GM21381 (cell line): ENCODE measurements around the gene TREML1.
"Not testable (repeated sequence)": the region's sequence is repeated elsewhere in the genome, so short reads cannot be mapped to it uniquely, and the experiment has no call there.

ENCODE experiments used
- ATAC-seq: cut with Tn5 transposase; IDR thresholded peaks from one replicate; pipeline ENCODE4 v1.9.1; 2021; ENCODE audit warnings: mild to moderate bottlenecking, moderate library complexity; ENCODE audit not compliant: unreplicated experiment

Gene TREML1

GRCh38 chr6:41153451-41153850 lies 696 bp downstream of the TREML1 start:
- no peak for ATAC-seq

- no peak for ATAC-seq
These were observed 3.5 kb downstream of the TREML1 start for GRCh38 chr6:41150671-41151070.

GRCh38 chr6:41147917-41148316 lies 6.2 kb downstream of the TREML1 start:
- no peak for ATAC-seq

GRCh38 chr6:41136911-41137310 lies 17.2 kb downstream of the TREML1 start:
- ATAC-seq = no peak

DNA sequence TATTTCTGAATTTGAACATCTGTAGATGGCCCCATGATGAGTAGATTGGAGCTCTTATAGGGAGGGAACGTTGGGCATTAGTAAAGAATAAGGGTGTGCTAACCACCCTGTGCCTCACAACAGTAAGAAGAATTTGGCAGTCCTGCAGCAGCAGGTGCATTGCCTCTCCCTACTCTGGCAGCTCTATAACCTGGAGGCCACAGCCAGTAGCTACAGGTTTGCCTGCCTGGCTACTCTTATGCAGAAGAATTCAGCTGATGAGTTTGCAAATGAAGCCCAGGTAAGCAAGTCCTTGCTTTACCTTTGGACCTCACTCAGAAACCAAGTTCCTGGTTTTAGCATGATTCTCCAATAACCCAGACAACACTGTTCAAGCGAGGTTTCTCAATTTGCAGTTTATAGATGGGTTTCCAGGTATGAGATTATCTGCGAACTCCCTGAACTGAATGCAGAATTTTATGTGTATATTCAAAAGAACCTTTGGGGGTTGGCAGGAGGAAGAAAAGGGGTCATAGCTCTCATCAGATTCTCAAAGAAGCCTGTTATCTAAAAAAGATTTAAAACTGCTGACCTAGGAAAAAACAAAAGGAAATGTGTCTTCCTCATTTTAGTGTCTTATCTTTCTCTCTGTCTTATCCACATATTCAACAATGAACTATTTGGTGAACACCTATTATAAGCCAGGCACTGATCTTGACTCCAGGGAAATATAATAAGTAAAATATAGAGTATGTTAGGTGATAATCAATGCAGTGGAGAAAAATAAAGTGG lies 18.9 kb downstream of the TREML1 start:
- ATAC-seq = no peak

- ATAC-seq = no peak
These were observed 21.9 kb downstream of the TREML1 start for GRCh38 chr6:41132254-41132653.

GRCh38 chr6:41125282-41125681 lies 28.9 kb downstream of the TREML1 start:
- no peak for ATAC-seq

GRCh38 chr6:41122918-41123317 lies 31.2 kb downstream of the TREML1 start:
- no peak for ATAC-seq

DNA sequence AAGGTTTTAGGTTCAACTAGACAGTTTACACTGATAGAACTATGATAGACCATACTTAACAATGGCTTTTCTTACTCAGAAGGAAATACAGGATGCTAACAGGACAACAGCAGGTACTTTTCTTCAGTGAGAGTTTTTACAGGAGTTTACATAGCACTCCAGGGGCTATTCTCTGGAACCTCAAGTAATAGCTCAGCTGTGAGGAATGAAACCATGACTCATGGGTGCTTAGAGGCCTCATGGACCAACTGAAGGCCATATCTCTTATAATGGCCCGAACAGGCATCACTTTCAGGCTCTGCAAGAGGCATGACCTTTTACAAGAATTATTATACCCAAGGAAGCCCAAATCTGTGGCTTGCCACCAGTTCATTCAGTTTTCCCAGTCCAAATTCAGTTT lies 31.8 kb downstream of the TREML1 start:
- no peak for ATAC-seq

DNA sequence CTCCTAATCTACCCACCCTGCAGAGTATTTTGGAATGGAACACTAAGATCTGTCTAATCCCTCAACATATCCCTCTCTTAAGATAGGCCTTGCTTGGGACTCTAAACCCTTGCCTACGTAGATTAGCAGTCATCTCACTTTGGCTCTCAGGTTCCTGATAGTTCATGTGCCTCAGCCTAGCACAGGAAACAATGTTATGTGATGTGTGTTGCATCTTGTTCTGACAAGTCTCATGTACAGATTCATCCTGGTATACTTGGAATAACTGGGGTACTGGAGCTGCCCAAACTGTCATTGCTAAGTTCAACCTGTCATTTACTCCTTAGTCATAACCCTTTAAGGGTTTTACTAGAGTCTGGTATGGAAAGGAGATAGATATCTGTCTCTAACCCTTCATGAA lies 34.1 kb downstream of the TREML1 start:
- no peak for ATAC-seq

DNA sequence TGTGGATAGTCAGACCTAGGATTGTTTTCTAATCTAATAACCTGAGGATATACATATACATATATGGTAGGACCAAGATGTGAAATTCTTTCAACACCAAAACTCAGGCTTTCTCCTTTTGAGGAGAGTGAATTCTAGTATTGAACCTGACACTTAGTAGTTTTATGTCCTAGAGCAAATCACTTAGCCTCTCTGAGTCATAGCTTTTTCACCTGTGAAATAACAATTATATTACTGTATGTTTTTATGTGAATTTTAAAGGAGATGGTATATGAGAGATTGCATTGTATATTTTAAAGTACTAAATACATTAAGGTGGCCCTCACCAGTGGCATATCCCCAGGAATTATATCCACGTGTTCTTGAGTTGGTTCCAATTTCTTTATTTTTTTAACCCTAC lies 34.6 kb downstream of the TREML1 start:
- ATAC-seq = no peak

GRCh38 chr6:41115027-41115426 lies 39.1 kb downstream of the TREML1 start:
- not testable (repeated sequence) for ATAC-seq

DNA sequence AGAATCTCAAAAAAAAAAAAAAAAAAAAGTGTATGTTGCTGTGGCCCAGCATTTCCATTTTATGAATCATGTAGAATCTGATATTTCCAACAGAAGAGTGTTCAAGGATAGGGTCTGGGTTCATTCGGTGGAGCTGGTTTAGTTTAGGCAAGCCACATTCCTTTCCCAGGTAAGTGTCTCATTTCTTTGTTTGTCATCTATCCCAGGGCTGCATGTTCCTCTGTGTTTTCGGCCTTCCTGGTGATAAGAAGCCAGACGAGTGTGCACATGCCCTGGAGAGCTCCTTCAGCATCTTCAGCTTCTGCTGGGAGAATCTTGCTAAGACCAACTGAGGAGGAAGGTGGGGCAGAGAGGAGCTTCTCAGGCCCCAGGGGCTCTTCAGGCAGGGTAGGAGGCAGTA lies 43.1 kb downstream of the TREML1 start:
- no peak for ATAC-seq

DNA sequence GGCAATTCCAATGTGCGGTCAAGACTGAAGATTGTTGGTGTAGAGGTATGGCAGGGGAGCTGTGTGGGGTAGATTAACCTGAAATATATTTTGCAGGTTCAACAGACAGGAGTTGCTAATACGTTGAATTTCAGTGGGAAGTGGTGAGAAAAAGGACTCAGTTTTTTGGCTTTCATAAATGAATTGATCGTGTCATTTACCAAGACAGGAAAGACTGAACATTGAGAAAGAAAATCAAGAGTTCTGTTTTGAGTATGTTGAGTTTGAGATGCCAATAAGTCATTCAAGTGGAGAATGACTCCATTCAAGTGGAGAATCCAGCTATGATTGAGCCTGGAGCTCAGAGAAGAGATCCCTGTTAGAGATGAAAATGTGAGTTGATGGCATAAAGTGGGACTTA lies 50.3 kb downstream of the TREML1 start:
- ATAC-seq = no peak

GRCh38 chr6:41100871-41101287 lies 53.3 kb downstream of the TREML1 start:
- ATAC-seq = no peak
